Measurements from ENCODE around the gene CHST6.
"Not testable (repeated sequence)": the region's sequence is repeated elsewhere in the genome, so short reads cannot be mapped to it uniquely, and the experiment has no call there.

The CHST6 gene

DNA sequence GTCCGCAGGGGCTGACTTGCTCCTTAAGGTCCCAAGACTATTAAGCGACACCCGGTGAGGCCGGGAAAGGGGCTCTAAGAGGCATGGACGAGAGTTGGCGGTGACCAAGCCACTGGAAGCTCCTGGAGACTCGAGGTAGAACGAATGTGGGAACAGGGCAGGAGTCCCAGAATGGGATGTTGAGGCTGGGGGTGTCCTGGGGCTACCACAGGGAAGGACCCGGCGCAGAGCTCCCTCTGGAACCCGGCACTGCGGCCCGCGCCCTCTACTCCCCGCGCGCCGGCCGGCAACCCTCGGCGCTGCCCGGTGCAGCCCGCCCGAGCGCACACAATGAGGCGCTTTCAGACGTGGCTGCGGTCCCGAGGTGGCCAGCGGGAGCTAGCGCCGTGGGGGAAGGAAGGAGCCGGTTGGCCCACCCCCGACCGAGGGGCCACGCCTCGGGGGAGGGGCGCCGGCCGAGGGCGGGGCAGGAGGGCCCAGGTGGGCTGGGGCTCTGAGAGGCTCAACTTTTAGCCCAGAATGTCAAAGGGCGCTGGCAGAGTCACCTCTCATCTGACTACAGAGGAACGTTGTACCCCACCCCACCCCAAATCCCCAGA, at the start of gene CHST6:
Gene CHST6 (minus strand): TSS at position 366 of the 599 bp plus-strand sequence. CDS start 15,613 bp downstream, outside the sequence.
- DNase-seq (ENCODE audit: low spot score): no peak

DNA sequence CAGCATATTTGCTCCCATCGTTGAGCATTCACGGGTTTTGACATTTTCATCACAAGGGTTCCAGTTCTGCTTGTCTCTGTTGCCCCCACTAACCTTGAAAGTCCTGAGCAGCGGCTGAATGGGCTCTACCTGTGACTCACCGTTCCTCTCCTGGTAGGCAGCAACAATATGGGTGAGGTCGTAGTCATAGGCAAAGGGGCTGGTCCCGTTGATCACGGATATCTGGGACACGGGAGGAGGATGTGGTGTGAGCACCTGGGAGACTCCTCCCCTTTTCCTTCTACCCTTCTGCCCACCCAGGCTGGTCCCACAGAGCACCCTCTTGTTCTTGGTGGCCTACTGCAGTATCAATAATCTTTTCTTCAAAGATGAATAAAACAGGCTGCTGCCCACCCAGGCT, 47.2 kb upstream of the CHST6 start:
- DNase-seq (ENCODE audit: low spot score): not testable (repeated sequence)

DNA sequence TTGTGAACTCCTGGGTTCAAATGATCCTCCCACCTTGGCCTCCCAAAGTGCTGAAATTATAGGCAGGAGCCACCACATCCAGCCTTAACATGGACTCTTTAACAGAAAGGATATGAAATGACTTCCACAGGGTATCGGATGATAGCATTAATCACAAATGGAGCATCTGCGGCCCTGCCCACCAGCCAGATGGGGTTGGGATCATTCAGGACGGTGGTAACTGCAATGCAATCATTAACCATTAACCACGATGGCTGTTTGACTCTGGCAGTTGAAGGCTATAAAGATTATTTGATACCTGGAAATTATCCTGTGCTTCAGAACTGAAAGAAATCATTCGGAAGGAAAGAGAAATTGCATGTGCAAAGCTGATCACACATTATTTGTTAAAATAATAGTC, 46.0 kb upstream of the CHST6 start:
- DNase-seq (ENCODE audit: low spot score): no peak

DNA sequence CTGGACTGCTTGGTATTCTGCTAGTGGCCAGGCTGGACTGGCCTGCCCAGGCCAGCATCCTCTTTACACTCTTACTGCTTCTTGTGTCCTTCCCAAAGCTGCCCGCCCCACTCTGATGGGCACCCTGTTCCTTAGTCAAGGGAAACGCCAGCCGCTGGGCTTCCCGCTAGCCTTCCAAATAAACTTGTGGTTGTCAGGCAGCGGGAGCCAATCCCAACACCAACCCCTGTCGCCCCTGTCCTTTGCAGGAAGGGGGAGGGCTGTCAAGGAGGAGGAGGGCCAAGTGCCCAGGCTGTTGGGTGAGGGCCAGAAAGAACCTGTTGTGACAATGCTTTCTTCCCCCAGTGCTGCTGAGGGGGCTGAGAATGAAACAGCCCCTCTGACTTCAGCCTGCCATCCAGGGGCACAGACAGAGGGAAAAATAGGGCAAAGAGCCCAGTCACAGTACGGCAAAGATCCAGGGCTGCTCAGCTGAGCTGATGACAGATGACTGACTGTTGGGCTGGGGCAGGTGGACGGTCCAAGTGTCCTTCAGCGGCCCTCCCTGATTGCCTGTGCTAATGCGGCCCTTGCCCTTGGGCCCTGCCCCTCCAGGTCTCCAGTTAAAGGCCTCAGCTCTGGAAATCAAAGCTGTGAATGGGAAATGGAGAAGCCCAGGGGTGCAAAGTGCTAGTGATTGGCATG, 43.8 kb upstream of the CHST6 start:
- DNase-seq (ENCODE audit: low spot score): not testable (repeated sequence)

DNA sequence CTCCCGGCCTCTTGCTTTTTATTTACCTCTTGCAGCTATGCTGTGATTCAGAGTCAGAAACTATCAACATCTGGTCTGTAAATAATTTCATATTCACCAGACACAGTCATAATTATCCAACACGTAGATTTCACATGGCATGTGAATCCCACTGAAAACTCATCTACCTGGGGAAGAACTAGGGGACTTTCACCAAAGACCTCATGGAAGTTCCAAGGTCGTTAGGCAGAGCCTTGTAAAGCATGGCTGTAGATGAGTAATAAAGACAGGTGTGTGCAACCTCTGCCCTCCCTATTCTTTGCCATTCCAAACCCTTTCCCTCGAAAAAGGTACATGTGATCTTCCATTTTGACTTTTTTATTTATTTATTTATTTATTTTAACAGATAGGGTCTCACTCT, 42.5 kb upstream of the CHST6 start:
- no peak for DNase-seq (ENCODE audit: low spot score)

DNA sequence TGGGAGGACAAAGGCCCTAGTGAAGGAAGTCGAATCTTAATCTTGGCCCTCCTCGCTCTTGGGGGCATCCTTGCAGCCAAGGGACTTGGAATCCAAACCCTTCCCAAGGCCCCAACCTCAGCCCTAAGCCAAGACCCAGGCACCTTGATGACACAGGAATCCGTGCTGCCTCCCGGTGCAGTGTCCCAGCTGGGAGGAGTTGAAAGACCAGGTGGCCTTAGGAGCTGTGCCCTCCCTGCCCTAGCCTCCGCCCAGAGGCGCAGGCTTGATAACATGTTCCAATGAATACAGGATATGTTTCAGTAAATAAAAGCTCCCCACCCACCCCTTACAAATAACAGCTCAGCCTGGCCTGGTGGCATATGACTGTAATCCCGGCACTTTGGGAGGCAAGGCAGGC, 40.7 kb upstream of the CHST6 start, which contains the start of gene CHST5:
Gene CHST5 (minus strand): TSS at position 208 of the 400 bp plus-strand sequence. CDS start 5,724 bp downstream, outside the sequence.
- DNase-seq (ENCODE audit: low spot score): no peak

DNA sequence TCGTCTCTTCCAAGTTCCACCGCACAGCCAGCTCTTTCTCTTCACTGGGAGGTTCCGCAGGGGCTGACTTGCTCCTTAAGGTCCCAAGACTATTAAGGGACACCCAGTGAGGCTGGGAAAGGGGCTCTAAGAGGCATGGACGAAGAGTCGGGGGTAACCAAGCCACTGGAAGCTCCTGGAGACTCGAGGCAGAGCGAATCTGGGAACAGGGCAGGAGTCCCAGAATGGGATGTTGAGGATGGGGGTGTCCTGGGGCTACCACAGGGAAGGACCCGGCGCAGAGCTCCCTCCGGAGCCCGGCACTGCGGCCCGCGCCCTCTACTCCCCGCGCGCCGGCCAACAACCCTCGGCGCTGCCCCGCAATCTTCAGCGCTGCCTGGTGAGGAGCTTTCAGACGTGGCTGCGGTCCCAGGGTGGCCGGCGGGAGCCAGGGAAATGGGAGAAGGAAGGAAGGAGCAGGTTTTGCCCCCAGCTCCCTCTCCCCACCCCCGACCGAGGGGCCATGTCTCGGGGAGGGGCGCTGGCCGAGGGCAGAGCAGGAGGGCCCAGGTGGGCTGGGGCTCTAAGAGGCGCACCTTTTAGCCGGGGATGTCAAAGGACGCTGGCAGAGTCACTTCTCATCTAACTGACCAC, 40.1 kb upstream of the CHST6 start:
- DNase-seq (ENCODE audit: low spot score): no peak

DNA sequence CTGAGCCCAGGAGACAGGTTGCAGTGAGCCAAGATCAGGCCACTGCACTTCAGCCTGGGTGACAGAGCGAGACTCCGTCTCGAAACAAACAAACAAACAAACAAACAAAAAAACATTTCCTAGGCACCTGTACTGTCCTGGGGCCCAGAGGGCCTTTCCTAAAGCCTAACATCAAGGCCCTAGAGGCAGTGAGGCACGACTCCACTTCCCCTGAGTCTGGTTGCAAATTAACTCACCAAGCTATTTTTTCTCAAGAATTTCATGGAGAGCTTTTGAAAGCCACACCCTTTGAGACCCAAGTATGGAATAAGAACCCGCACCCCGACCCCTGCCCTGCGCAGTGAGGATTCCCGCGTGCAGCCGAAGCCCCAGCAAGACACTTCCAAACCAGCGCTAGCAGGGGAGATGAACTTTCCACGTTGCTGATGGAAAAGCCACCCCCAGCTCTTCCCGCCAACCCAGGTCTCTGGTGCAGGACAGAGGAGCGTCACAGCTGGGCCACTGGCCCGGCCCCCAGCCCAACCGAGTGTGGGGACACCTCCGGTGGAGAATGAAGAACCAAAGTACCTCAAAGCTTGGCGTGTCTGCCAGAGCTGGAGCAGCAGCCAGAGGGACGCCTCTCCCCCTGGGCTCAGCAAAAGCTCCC, 39.4 kb upstream of the CHST6 start:
- DNase-seq (ENCODE audit: low spot score): no peak

DNA sequence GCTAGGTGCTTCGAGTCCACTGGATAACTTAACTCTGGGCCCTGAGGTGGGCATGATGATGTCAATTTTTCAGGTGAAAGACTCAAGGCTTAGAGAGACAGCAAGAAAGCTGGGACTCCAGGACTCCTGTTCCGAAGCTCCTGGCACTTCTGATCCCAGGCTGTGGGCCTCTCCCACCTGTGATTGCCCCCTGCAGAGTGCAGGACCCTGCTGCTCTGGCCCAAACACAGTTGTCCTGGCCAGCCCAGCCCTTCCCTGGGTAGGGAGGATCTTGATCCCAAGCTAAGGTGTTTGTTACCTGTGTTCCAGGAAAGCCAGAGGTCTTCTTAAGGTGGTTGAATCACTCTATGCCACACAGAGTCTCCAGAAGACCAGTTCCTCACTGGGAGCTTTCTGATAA, 37.5 kb upstream of the CHST6 start:
- no peak for DNase-seq (ENCODE audit: low spot score)

DNA sequence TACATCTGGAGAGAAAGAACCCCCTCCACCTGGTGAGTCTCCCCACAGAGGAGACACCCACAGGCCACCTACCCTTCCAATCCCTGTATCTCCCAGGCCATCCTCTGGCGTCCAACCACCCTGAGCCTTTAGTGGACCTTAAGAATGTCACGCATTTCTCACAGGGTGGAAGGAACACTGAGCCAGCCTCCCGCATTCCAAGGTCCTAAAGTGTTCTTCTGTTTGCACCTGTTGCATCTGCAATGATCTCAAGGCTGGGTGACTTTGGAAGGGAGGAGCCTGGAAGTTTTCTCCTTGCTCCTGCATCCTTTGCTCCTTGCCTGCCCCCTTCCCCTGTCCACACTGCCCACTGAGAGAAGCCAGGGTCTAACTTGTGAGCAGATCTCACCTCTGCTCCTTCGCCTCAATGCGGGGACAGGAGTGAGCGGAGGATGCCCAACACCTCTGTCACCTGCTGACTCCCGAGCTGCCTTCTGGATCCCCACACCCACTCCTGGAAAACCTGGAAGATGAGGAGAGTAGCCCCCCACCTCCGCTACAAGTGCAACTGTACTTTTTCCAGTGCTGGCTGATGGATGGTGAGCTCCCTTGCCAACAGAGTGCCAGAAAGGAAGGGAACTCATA, 37.0 kb upstream of the CHST6 start:
- DNase-seq (ENCODE audit: low spot score): no peak

DNA sequence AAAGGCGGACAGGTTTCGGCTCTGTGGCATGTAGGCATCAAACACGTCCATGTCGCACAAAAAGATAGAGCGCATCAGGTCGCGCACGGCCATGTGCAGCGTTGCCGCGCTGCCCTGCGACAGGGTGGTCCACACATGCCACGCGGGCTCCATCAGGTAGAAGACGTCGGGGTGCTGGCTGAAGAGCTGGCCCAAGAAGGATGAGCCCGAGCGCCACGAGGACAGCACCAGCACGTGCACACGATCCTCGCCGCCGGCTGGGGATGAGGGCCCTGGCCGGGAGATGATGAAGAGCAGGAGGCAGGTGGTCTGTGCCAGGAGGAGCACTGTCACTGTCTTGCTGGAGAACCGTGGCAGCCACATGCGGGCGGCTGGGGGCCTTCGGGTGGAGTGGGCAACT, 34.7 kb upstream of the CHST6 start:
- DNase-seq (ENCODE audit: low spot score): no peak

DNA sequence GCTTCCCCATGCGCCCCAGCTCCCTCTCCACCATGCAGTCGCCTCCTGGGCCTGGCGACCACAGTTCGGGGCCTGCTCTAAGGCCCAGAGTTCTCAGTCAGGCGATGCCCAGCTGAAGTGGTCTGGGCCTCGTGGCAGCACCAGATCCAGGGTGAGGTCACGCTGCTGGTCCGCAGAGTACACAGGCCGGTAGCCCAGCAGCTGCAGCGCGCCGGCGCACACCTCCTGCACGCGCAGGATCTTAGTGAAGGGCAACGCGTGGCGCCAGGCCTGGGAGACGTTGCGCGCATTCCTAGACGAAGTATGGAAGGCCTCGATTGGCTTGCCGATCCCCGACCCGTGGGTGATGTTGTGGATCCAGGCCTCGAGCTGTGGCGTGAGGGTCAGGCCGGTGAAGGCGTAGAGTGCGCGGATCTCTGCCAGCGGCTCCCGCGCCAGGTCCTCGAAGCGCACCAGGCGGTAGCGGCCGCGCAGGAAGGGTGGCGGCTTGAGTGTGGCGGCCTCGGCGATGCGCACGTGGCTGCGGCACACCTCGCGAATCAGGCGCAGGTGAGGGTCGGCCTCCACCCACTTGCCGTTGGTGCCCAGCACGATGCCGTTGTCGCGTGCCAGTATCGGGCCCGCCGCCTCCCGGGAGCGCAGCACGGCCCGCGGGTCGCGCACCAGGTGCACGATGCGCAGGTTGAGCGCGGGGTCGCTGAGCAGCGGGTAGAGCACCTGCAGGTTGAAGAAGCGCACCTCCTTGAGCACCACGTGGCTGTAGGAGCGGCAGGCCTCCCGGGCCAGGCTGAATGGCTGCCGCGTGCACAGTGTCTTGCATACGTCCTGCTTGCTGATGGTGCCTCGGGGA, 34.0 kb upstream of the CHST6 start:
- DNase-seq (ENCODE audit: low spot score): no peak

DNA sequence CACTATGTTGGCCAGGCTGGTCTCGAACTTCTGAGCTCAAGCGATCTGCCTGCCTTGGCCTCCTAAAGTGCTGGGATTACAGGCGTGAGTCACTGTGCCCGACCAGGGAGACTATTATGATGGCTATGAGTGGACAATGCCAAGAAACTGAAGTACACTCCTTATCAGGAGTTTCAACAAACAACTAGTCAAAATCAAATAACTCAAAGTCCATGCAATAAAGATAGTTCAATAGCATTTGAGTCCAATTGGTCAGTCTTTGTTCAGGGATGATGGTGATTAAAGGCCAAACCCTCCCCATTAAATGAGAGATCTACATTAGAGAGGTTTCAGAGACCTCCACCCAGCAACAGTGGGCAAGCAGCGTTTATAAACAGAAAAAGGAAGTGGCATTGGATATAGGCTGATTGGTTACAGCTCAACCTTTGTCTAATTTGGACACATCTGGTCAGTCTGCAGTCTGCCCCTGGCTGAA, 32.6 kb upstream of the CHST6 start:
- no peak for DNase-seq (ENCODE audit: low spot score)

DNA sequence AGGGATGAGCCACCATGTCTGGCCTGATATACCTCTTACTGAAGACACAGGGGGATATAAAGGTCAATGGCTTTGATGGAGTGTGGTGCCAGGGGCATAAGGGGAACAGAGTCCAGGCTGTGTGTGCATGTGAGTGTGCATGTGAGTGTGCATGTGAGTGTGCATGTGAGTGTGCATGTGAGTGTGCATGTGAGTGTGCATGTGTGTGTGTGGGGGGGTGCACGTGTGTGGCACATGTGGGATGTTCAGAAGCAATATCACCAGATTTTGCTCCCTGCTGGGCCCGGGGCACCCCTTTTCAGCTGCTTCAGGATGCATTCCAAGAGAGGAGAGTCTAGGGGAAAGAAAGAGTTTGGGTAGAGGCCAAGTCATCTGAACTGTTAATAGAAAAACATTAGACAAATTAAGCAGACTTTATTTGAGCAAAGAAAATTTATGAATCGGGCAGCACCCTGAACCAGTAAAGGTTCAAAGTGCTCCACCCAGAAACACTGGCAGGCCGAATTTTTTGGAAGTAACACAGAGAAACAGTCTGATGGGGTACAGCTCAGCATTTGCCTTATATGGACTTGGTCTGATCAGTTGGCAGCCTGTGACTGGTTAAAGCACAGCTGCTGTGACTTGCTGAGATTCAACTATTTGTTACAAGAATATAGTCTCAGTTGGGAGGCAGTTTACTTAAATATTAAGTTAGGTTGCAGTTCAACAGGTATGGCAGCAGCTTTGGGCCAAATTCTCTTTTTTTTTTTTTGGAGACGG, 31.0 kb upstream of the CHST6 start:
- DNase-seq (ENCODE audit: low spot score): no peak

DNA sequence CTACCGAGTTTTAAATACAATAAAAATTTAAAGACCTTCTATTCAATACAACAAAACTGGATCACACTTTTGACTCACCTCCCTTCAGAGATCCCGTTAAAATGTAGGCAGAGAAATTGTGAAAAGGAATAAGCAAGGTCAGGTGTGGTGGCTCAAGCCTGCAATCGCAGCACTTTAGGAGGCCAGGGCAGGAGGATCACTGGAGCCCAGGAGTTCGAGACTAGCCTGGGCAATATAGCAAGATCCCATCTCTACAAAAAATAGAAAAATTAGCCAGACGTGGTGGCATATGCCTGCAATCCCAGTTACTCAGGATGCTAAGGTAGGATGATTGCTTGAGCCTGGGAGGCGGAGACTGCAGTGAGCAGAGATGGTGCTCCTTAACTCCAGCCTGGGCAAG, 23.9 kb upstream of the CHST6 start:
- DNase-seq (ENCODE audit: low spot score): no peak

DNA sequence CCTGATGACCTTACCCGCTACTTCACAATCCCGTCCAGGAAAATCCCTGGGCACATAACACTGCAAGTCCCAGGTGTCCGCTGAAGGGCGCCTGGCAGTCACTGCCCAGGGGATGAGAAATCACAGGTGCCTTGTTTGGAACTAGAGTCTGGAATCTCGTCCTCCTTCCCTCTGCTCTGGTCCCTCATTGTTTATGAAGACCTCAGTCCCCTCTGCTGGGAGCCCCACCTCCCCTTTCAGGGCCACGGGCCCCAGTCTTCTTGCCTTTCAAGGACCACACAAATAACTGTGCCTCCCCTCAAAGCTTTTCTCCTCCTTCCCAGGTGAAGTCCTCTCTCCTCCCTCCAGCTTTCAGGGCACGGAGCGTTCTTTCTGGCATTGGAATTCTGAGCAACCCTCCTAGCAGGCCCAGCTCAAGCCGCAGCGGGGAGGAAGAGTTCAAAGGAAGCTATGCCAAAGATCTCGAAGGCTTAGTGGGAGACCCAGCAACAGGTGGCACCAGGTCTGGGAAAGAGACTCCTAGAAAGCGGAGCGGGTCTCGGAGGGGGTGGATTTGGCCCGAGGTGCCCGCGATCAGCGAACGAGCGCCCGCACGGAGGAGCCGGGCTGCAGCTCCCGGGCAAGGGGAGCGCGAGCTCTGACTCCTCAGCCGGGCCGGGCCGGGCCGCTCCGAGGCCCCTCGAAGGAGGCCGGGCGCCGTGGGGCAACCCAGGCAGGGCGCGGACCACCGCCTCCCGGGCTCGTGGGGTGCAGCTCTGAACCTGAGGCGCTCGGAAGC, 21.1 kb upstream of the CHST6 start:
- not testable (repeated sequence) for DNase-seq (ENCODE audit: low spot score)

DNA sequence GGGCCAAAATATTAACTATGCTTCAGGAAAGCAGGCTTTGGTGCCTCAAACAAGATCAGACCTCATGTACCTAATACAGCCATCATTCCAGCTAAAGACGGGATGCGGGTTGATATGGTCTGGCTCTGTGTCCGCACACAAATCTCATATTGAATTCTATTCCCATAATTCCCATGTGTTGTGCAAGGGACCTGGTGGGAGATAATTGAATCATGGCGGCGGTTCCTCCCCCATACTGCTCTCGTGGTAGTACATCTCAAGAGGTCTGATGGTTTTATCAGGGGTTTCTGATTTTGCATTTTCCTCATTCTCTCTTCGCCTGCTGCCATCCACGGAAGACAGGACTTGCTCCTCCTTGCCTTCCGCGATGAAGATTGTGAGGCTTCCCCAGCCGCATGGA, 19.1 kb upstream of the CHST6 start:
- DNase-seq (ENCODE audit: low spot score): no peak

DNA sequence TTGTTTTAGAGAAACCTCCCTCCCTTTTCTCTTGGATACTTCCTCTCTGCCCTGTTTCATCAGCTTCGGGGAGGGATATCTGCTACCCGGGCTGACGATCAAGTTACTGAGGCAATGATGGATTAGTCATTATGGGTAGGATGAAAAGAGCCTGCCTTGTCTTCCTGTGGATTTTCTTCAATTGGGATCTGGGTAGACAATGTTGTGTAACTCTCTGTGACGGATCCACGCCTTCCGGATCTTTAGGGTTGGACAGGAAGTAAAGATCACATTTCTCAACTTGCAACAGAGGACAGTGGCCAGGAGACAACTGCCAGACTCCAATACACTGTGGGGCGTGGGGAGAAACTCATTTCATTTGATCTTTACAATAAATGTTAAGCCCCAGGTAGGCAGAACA, 11.3 kb upstream of the CHST6 start:
- no peak for DNase-seq (ENCODE audit: low spot score)

DNA sequence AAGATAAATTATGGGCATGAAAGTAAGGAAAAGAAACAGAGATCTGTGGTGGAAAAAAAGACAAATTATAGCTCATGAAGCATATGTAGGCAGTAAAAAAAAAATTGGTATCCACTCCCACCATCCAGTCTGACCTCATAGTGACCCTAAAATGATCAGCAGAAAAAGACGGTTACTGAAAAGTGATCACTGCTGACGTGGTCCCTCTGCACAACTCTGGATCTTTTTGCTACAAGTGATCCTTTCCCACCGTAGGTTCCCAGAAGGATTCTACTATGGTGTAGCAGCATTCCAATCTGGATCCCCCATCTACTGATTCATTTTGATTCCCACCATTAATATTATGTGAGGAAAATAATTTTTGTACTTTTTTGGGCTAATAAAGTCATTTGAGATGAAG, 10.9 kb upstream of the CHST6 start:
- no peak for DNase-seq (ENCODE audit: low spot score)

DNA sequence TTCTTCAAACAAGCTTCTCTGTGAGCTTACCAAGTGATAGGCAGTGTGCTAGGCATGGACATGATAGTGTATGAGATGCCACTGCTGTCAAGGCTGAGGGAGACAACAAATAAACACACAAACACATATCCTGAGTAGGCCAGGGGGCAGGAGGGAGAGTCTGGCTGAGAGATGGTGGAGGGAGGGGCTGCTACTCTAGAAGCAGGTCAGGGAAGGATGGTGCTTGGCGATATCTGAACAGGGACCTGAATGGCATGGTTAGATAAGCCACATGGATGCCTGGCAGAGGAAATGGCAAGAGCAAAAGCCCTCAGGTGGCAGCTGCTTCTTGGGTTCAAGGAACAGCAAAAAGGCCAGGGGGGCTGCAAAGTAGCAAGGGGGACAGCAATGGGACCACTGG, 8.6 kb upstream of the CHST6 start:
- DNase-seq (ENCODE audit: low spot score): no peak

All from NAMALWA (cell line).